ENCODE data around the gene ROBO1.

DNA sequence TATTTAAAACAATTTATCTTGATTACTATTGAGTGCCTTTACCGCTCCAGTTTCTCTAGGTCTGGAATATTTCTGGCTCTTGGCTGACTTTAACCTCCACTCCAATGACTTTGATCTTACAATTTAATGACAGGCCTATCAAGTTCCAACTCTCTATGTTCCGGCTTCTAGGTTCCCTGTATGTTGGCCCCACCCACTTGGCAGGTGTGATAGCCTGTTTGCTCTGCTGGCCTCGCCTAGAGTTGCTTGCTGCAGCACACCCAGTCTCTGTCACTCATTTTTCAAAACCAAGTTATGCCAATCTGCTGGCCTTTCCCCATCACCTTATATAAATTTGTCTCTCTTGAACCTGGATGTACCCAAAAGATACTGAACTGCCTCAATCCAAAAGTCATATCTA, 428.0 kb downstream of the ROBO1 start:
- TF ChIP-seq, protein P1, sequence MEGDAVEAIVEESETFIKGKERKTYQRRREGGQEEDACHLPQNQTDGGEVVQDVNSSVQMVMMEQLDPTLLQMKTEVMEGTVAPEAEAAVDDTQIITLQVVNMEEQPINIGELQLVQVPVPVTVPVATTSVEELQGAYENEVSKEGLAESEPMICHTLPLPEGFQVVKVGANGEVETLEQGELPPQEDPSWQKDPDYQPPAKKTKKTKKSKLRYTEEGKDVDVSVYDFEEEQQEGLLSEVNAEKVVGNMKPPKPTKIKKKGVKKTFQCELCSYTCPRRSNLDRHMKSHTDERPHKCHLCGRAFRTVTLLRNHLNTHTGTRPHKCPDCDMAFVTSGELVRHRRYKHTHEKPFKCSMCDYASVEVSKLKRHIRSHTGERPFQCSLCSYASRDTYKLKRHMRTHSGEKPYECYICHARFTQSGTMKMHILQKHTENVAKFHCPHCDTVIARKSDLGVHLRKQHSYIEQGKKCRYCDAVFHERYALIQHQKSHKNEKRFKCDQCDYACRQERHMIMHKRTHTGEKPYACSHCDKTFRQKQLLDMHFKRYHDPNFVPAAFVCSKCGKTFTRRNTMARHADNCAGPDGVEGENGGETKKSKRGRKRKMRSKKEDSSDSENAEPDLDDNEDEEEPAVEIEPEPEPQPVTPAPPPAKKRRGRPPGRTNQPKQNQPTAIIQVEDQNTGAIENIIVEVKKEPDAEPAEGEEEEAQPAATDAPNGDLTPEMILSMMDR (IDR thresholded peaks at IDR 0.05), result no peak
- TF ChIP-seq POLR2A (IDR thresholded peaks at IDR 0.05), result no peak
